HUES48 (cell line): ENCODE measurements around the gene BCLAF1.
"Not testable (repeated sequence)": the region's sequence is repeated elsewhere in the genome, so short reads cannot be mapped to it uniquely, and the experiment has no call there.

Experiments
- H3K27ac ChIP-seq: one replicate; pipeline ENCODE4 v1.7.0; 2013; ENCODE audit warnings: low read depth, low read length, inconsistent platforms
- H3K27me3 ChIP-seq: 2 replicates; pipeline ENCODE4 v1.6.1; 2013; ENCODE audit warnings: mild to moderate bottlenecking, low read length; ENCODE audit not compliant: control insufficient read depth, insufficient read depth
- H3K36me3 ChIP-seq: 2 replicates; pipeline ENCODE4 v1.6.1; 2013; ENCODE audit warnings: low read length; ENCODE audit not compliant: control insufficient read depth, insufficient read depth
- H3K4me1 ChIP-seq: 2 replicates; pipeline ENCODE4 v1.6.1; 2013; ENCODE audit warnings: mild to moderate bottlenecking, low read length; ENCODE audit not compliant: control insufficient read depth, insufficient read depth
- H3K4me3 ChIP-seq: 2 replicates; pipeline ENCODE4 v1.5.1; 2013; ENCODE audit warnings: mild to moderate bottlenecking, low read depth, low read length
- H3K9ac ChIP-seq: 2 replicates; pipeline ENCODE4 v1.6.1; 2013; ENCODE audit warnings: mild to moderate bottlenecking, low read depth, low read length, moderate library complexity
- H3K9me3 ChIP-seq: 2 replicates; pipeline ENCODE4 v1.6.1; 2013; ENCODE audit warnings: low read length; ENCODE audit not compliant: control insufficient read depth, insufficient read depth

The BCLAF1 gene

GRCh38 chr6:136308469-136308868 is 18.8 kb upstream of the BCLAF1 start:
- not testable (repeated sequence) for H3K36me3 ChIP-seq, H3K4me1 ChIP-seq, H3K27me3 ChIP-seq, H3K27ac ChIP-seq, H3K4me3 ChIP-seq, H3K9ac ChIP-seq, H3K9me3 ChIP-seq

GRCh38 chr6:136307351-136307750 is 17.7 kb upstream of the BCLAF1 start:
- H3K9me3 ChIP-seq = no peaks in the 10 kb centered on the region
- H3K36me3 ChIP-seq = no peaks in the 10 kb centered on the region
- no peaks in the 10 kb centered on the region for H3K4me1 ChIP-seq
- no peaks in the 10 kb centered on the region for H3K27me3 ChIP-seq
- no peak overlapping the region for H3K9ac ChIP-seq
- H3K4me3 ChIP-seq = no peak overlapping the region
- no peak overlapping the region for H3K27ac ChIP-seq

- H3K4me1 ChIP-seq = no peaks in the 10 kb centered on the region
- no peak overlapping the region for H3K4me3 ChIP-seq
- H3K27me3 ChIP-seq = no peaks in the 10 kb centered on the region
Measured at GRCh38 chr6:136306466-136306865, 16.8 kb upstream of the BCLAF1 start.

GRCh38 chr6:136304410-136304809 is 14.8 kb upstream of the BCLAF1 start:
- no peaks in the 10 kb centered on the region for H3K36me3 ChIP-seq
- H3K4me3 ChIP-seq = no peak overlapping the region
- no peaks in the 10 kb centered on the region for H3K9me3 ChIP-seq
- H3K27me3 ChIP-seq = no peaks in the 10 kb centered on the region
- H3K4me1 ChIP-seq = no peaks in the 10 kb centered on the region
- no peak overlapping the region for H3K27ac ChIP-seq
- H3K9ac ChIP-seq = no peak overlapping the region

More at GRCh38 chr6:136306466-136306865, 16.8 kb upstream of the BCLAF1 start:
- H3K9me3 ChIP-seq = no peaks in the 10 kb centered on the region
- no peak overlapping the region for H3K9ac ChIP-seq
- no peaks in the 10 kb centered on the region for H3K36me3 ChIP-seq
- no peak overlapping the region for H3K27ac ChIP-seq

GRCh38 chr6:136303516-136303915 is 13.9 kb upstream of the BCLAF1 start:
- Histone ChIP-seq H3K4me3 (no peak overlapping the region), H3K27ac (no peak overlapping the region)

GRCh38 chr6:136294621-136295020 is 5.0 kb upstream of the BCLAF1 start:
- no peaks in the 10 kb centered on the region for H3K36me3 ChIP-seq
- H3K9me3 ChIP-seq = no peaks in the 10 kb centered on the region
- H3K9ac ChIP-seq = no peak overlapping the region
- H3K4me3 ChIP-seq = no peak overlapping the region
- no peaks in the 10 kb centered on the region for H3K27me3 ChIP-seq
- no peak overlapping the region for H3K27ac ChIP-seq
- peaks cover 11% of the 10 kb centered on the region for H3K4me1 ChIP-seq

More at GRCh38 chr6:136303516-136303915, 13.9 kb upstream of the BCLAF1 start:
- no peak overlapping the region for H3K9ac ChIP-seq
- H3K36me3 ChIP-seq = no peaks in the 10 kb centered on the region
- H3K9me3 ChIP-seq = no peaks in the 10 kb centered on the region
- H3K4me1 ChIP-seq = no peaks in the 10 kb centered on the region
- no peaks in the 10 kb centered on the region for H3K27me3 ChIP-seq

GRCh38 chr6:136290410-136291010 is 864 bp upstream of the BCLAF1 start:
- peak overlapping the region; percentile 100 for H3K4me3 ChIP-seq
- peak overlapping the region; percentile 100 for H3K27ac ChIP-seq
- H3K9me3 ChIP-seq = no peaks in the 10 kb centered on the region
- peaks cover 13% of the 10 kb centered on the region for H3K4me1 ChIP-seq
- H3K9ac ChIP-seq = peak overlapping the region; percentile 100
- no peaks in the 10 kb centered on the region; the same call in 1 of the 2 replicates for H3K36me3 ChIP-seq
- H3K27me3 ChIP-seq = no peaks in the 10 kb centered on the region

- peak overlapping the region; percentile 100 for H3K27ac ChIP-seq
- H3K36me3 ChIP-seq = no peaks in the 10 kb centered on the region; the same call in 1 of the 2 replicates
- H3K9ac ChIP-seq = peak overlapping the region; percentile 100
- no peaks in the 10 kb centered on the region for H3K9me3 ChIP-seq
- no peaks in the 10 kb centered on the region for H3K27me3 ChIP-seq
- H3K4me1 ChIP-seq = peaks cover 25% of the 10 kb centered on the region
- peak overlapping the region; percentile 100 for H3K4me3 ChIP-seq
Measured at GRCh38 chr6:136289327-136289578, 393 bp downstream of the BCLAF1 start.

- Histone ChIP-seq H3K9me3 (no peaks in the 10 kb centered on the region), H3K27me3 (no peaks in the 10 kb centered on the region), H3K4me3 (peak overlapping the region; percentile 100), H3K9ac (peak overlapping the region; percentile 100), H3K4me1 (peaks cover 28% of the 10 kb centered on the region), H3K36me3 (no peaks in the 10 kb centered on the region; the same call in 1 of the 2 replicates), H3K27ac (peak overlapping the region; percentile 100)
Measured at GRCh38 chr6:136288566-136289326, 900 bp downstream of the BCLAF1 start.

GRCh38 chr6:136284909-136285308 is 4.7 kb downstream of the BCLAF1 start:
- H3K36me3 ChIP-seq = peaks cover 27% of the 10 kb centered on the region

GRCh38 chr6:136282906-136283305 is 6.7 kb downstream of the BCLAF1 start:
- Histone ChIP-seq H3K27ac (no peak overlapping the region), H3K4me3 (no peak overlapping the region), H3K36me3 (peaks cover 45% of the 10 kb centered on the region), H3K4me1 (peaks cover 26% of the 10 kb centered on the region), H3K9ac (no peak overlapping the region), H3K9me3 (no peaks in the 10 kb centered on the region), H3K27me3 (no peaks in the 10 kb centered on the region)

More at GRCh38 chr6:136284909-136285308, 4.7 kb downstream of the BCLAF1 start:
- peaks cover 26% of the 10 kb centered on the region for H3K4me1 ChIP-seq
- no peaks in the 10 kb centered on the region for H3K9me3 ChIP-seq
- no peak overlapping the region for H3K27ac ChIP-seq
- no peak overlapping the region for H3K9ac ChIP-seq
- 0 out of 2 replicates have a peak overlapping the region, but pooled peaks have one; percentile 5 for H3K4me3 ChIP-seq
- no peaks in the 10 kb centered on the region for H3K27me3 ChIP-seq
